HG02642 (cell line): ENCODE data around the gene SERINC5.
"Not testable (repeated sequence)": the region's sequence is repeated elsewhere in the genome, so short reads cannot be mapped to it uniquely, and the experiment has no call there.

ENCODE experiments used
- ATAC-seq: cut with Tn5 transposase; IDR thresholded peaks from one replicate; pipeline ENCODE4 v1.9.1; 2021; ENCODE audit warnings: mild to moderate bottlenecking; ENCODE audit not compliant: unreplicated experiment, poor library complexity

Gene SERINC5

GRCh38 chr5:80205846-80206245, 50.0 kb downstream of the SERINC5 start:
- no peak for ATAC-seq

- ATAC-seq: no peak
These were observed 50.8 kb downstream of the SERINC5 start for GRCh38 chr5:80204808-80205614.

GRCh38 chr5:80201763-80202162, 54.1 kb downstream of the SERINC5 start:
- not testable (repeated sequence) for ATAC-seq

GRCh38 chr5:80198920-80199319, 56.9 kb downstream of the SERINC5 start:
- ATAC-seq: no peak

- no peak for ATAC-seq
These were observed 57.4 kb downstream of the SERINC5 start for GRCh38 chr5:80198399-80198798.

DNA sequence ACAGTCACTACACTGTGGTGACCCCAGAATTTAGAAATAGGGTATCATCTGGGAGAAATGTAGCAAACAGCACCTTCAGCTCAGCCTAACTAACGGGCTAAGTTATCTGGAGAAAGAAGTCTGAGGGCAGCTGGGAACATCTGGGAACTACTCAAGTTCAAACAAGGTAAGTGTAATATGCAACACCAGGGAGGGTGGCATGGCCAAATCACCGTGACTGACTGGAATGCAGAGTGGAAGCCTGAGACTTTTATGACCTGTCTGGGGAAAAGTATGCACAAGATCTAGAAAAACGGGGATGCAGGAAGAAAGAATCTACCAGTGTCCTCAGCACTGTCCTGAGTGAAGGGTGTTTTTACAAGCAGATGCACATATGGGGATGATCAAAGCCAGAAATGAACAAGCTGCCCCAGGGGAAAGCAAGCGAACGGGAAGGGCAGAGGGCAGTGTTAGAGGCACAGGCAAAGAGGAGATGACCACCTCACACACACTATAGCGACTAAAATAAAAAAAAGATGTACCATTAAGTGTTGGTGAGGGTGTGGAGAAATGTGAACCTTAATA, 59.9 kb downstream of the SERINC5 start:
- ATAC-seq: no peak

DNA sequence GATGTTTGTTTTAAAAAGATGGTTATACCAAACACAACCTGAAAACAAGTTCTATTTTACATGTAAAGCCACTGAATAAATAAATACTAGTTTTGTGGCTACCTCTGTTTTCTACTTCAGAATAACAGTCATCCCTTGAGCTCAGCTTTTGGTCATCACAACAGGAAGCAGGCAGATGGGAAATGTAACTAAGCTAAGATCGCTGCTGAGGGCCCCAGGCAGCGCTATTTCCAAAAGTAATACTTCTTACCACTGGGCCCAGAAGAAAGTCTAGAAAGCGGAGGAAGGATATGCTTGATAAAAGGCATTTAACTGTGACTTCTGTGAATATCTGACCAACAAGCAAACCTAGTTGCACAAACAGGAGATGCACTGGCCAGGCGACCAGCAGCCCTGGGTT, 61.4 kb downstream of the SERINC5 start:
- ATAC-seq: no peak

- no peak for ATAC-seq
These were observed 62.4 kb downstream of the SERINC5 start for GRCh38 chr5:80193401-80193800.

DNA sequence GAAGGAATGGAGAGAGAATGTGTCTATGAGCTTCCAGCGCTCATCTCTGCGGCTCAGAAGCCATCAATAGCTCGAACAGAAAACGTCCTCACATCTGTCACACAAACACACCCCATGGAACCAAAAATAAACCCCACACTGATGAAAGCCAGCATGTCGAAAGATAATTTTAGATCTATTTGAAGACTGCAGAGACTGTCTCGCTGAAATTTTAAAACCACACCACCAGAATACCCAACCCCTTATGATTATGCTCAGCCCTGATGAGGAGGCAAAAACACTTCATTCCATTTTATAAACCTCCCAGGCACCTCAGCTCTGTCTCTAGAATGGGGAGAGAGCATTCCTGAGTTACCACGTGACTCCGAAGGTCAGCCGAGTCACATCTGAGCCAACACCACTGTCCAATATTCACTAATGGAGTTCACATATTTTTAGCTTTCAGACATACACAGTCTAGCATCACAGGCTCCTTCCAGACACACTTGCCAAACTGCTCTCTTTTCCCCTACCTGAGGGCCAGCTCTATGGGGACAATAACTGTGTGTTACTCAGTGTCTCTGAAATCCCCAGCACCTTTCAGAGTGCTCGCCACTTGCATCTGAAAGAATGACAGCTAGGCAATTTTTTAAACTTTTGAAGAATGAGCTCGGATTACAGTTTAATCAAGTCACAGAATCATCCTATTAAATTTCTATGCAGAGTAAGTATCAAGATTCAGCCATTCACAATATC, 63.2 kb downstream of the SERINC5 start:
- no peak for ATAC-seq

GRCh38 chr5:80191991-80192398, 63.9 kb downstream of the SERINC5 start:
- ATAC-seq: no peak

- no peak for ATAC-seq
These were observed 64.5 kb downstream of the SERINC5 start for GRCh38 chr5:80191397-80191796.

DNA sequence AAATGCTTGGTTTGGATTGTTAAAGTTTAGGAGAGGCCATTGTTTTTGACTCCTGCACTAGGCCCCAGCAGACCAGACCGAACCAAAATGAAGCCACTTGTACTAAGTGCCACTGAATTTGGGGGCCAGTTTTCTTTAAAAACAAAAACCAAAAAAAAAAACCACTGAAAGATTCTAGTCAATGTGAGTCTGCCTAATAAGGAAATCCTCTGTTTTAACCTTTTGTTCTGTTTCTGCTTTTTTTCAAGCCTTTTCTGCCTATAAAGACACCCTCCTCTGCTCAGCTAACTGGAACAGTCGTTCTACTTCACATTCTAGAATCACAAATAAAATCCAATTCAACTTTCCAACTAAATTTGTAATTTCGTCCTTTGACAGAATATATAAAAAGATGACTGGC, 64.9 kb downstream of the SERINC5 start:
- ATAC-seq: no peak

DNA sequence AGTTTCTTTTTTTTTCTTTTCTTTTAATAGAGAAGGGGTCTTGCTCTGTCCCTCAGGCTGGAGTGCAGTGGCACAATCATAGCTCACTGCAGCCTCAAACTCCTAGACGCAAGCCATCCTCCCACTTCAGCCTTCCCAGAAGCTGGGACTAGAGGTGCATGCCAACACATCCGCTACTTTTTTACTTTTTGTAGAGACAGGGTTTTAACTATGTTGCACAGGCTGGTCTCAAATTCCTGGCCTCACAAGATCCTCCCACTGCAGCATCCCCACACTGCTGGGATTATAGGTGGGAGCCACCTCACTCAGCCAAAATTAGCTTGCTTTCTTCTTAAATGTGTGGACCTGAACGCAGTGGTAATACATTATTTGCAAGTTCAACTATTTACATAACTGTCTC, 66.1 kb downstream of the SERINC5 start:
- no peak for ATAC-seq

GRCh38 chr5:80189201-80189600, 66.6 kb downstream of the SERINC5 start:
- ATAC-seq: no peak

DNA sequence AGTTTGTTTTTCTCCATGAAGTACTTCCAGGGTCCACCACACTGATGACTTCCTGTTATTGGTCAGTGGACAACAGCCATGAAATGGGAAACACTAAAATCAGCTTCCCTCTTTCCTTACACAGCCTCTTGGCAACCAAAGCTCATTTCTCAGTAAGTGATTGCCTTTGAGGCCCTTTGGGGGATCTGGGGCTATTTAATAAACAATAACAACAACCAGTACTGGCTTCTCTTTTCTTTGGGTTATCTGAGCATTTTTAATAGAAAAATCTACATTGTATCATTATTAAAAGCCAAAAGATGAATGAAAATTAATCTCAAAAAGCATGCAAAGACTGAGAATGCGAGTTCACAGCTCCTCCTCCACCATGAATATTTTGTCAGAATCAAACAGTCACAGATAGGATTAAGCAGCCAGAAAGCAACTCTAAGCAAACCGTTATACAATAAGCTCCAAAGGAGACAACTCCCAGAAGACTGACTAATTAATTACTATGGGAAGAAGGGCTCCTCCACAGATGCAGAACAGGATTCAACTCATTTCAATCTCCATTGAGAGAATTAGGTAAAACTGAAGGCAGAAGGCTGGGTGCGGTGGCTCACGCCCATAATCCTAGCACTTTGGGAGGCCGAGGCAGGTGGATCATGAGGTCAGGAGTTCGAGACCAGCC, 68.3 kb downstream of the SERINC5 start:
- ATAC-seq: no peak

GRCh38 chr5:80185535-80185934, 70.3 kb downstream of the SERINC5 start:
- not testable (repeated sequence) for ATAC-seq

- no peak for ATAC-seq
These were observed 70.8 kb downstream of the SERINC5 start for GRCh38 chr5:80185095-80185494.

GRCh38 chr5:80184235-80185023, 71.4 kb downstream of the SERINC5 start:
- no peak for ATAC-seq

GRCh38 chr5:80183728-80184234, 72.1 kb downstream of the SERINC5 start:
- ATAC-seq: not testable (repeated sequence)
